T-helper 22 cell (primary cell): ENCODE data around the gene BRMS1L.
"Not testable (repeated sequence)": the region's sequence is repeated elsewhere in the genome, so short reads cannot be mapped to it uniquely, and the experiment has no call there.

Experiments used
- DNase-seq: peaks from one replicate; pipeline ENCODE4 v3.0.0-alpha.2; 2020; ENCODE audit warnings: low read depth

The BRMS1L gene

GRCh38 chr14:35821564-35822411 is 4.3 kb upstream of the BRMS1L start:
- no peak for DNase-seq

- DNase-seq: no peak
Observed at GRCh38 chr14:35822501-35822900, 3.6 kb upstream of the BRMS1L start.

GRCh38 chr14:35824446-35825165 is 1.5 kb upstream of the BRMS1L start:
- not testable (repeated sequence) for DNase-seq

- no peak for DNase-seq
Observed at GRCh38 chr14:35825968-35826217, 245 bp upstream of the BRMS1L start.

- DNase-seq: no peak
Observed at GRCh38 chr14:35826952-35827416, 846 bp downstream of the BRMS1L start.

GRCh38 chr14:35827678-35828472 is 1.7 kb downstream of the BRMS1L start:
- DNase-seq: no peak

- DNase-seq: no peak
Observed at GRCh38 chr14:35829449-35829848, 3.3 kb downstream of the BRMS1L start.

- DNase-seq: no peak
Observed at GRCh38 chr14:35835208-35835982, 9.3 kb downstream of the BRMS1L start.

GRCh38 chr14:35841704-35842103 is 15.6 kb downstream of the BRMS1L start:
- DNase-seq: not testable (repeated sequence)

- not testable (repeated sequence) for DNase-seq
Observed at GRCh38 chr14:35842245-35842644, 16.1 kb downstream of the BRMS1L start.

GRCh38 chr14:35844494-35844893 is 18.4 kb downstream of the BRMS1L start:
- no peak for DNase-seq

GRCh38 chr14:35847636-35848035 is 21.5 kb downstream of the BRMS1L start:
- DNase-seq: no peak

- no peak for DNase-seq
Observed at GRCh38 chr14:35849122-35849521, 23.0 kb downstream of the BRMS1L start.

- no peak for DNase-seq
Observed at GRCh38 chr14:35851823-35852222, 25.7 kb downstream of the BRMS1L start.

GRCh38 chr14:35853225-35853624 is 27.1 kb downstream of the BRMS1L start:
- no peak for DNase-seq

GRCh38 chr14:35854696-35855270 is 28.6 kb downstream of the BRMS1L start:
- DNase-seq: no peak

GRCh38 chr14:35855876-35856481 is 29.8 kb downstream of the BRMS1L start:
- no peak for DNase-seq

GRCh38 chr14:35858521-35859209 is 32.5 kb downstream of the BRMS1L start:
- DNase-seq: no peak

GRCh38 chr14:35861204-35861868 is 35.2 kb downstream of the BRMS1L start:
- no peak for DNase-seq
